OCI-LY3 (cell line): ENCODE results near the gene TIMM17A.

ENCODE experiments used
- H2AFZ ChIP-seq: fragments of 200-600, 300-600 bp; shearing (Covaris generic); 2 replicates; pipeline ENCODE4 v1.6.0; 2014; ENCODE audit warnings: antibody characterized with exemption, low read depth, low read length
- H3K27ac ChIP-seq: fragments of 200-600, 300-600 bp; sonication (generic); 2 replicates; pipeline ENCODE4 v1.5.1; 2014; ENCODE audit warnings: mild to moderate bottlenecking, low read length, moderate library complexity, mixed read lengths
- H3K27me3 ChIP-seq: fragments of 200-600, 300-600 bp; sonication (generic); 2 replicates; pipeline ENCODE4 v1.6.1; 2014; ENCODE audit warnings: low read depth, low read length, mixed read lengths
- H3K36me3 ChIP-seq: fragments of 200-600, 300-600 bp; sonication (generic); replicated peaks from 2 replicates; pipeline ENCODE3; 2014; ENCODE audit warnings: low read depth, low read length, mixed read lengths
- H3K4me1 ChIP-seq: fragments of 300-600, 200-600 bp; sonication (generic); 2 replicates; pipeline ENCODE4 v1.6.1; 2014; ENCODE audit warnings: low read length, mixed read lengths
- H3K4me2 ChIP-seq: fragments of 200-600, 300-600 bp; sonication (generic); 2 replicates; pipeline ENCODE4 v1.6.1; 2014; ENCODE audit warnings: low read length, mixed read lengths
- H3K4me3 ChIP-seq: fragments of 300-600, 200-600 bp; sonication (generic); 2 replicates; pipeline ENCODE4 v1.5.1; 2014; ENCODE audit warnings: antibody characterized with exemption, mild to moderate bottlenecking, low read length, moderate library complexity
- H3K79me2 ChIP-seq: fragments of 300-600, 200-600 bp; shearing (Covaris generic); 2 replicates; pipeline ENCODE4 v1.6.1; 2014; ENCODE audit warnings: mild to moderate bottlenecking, low read length, mixed read lengths
- H3K9ac ChIP-seq: fragments of 300-600, 200-600 bp; shearing (Covaris generic); 2 replicates; pipeline ENCODE4 v1.6.0; 2014; ENCODE audit warnings: mild to moderate bottlenecking, low read length, moderate library complexity
- H3K9me3 ChIP-seq: fragments of 200-600, 300-600 bp; shearing (Covaris generic); 2 replicates; pipeline ENCODE4 v1.6.1; 2014; ENCODE audit warnings: low read length, mixed read lengths; ENCODE audit not compliant: insufficient read depth
- H4K20me1 ChIP-seq: fragments of 200-600, 300-600 bp; sonication (generic); 2 replicates; pipeline ENCODE4 v1.6.1; 2016; ENCODE audit warnings: low read length, mixed read lengths; ENCODE audit not compliant: insufficient read depth
- CTCF ChIP-seq: fragments of 200-600, 300-600 bp; sonication (generic); IDR thresholded peaks from 2 replicates; pipeline ENCODE4 v1.5.1; 2014; ENCODE audit warnings: antibody characterized with exemption, low read length, low read depth
- EZH2phosphoT487 ChIP-seq: fragments of 200-600 bp; shearing (Covaris generic); IDR thresholded peaks from 2 replicates; pipeline ENCODE4 v1.6.1; 2018; ENCODE audit warnings: antibody characterized with exemption, mixed run types, low read depth

TIMM17A gene

GRCh38 chr1:201912832-201913231 is 42.5 kb upstream of the TIMM17A start:
- Histone ChIP-seq H3K27ac (no peak overlapping the region), H3K9me3 (no peaks in the 10 kb centered on the region), H3K9ac (no peak overlapping the region), H4K20me1 (no peaks in the 10 kb centered on the region), H3K4me3 (no peak overlapping the region), H3K27me3 (peaks cover 16% of the 10 kb centered on the region; the same call in 1 of the 2 replicates), H3K36me3 (no peaks in the 10 kb centered on the region), H3K4me1 (peaks cover 5% of the 10 kb centered on the region; the same call in 1 of the 2 replicates), H3K4me2 (no peak overlapping the region), H3K79me2 (no peaks in the 10 kb centered on the region), H2AFZ (no peak overlapping the region)
- TF ChIP-seq EZH2phosphoT487 (no peak), CTCF (no peak)

- Histone ChIP-seq H3K27me3 (peaks cover 11% of the 10 kb centered on the region; the same call in 1 of the 2 replicates), H4K20me1 (no peaks in the 10 kb centered on the region), H3K4me2 (no peak overlapping the region), H3K9me3 (no peaks in the 10 kb centered on the region), H3K79me2 (no peaks in the 10 kb centered on the region), H3K4me3 (no peak overlapping the region), H3K4me1 (peaks cover 5% of the 10 kb centered on the region; the same call in 1 of the 2 replicates), H3K9ac (no peak overlapping the region), H3K36me3 (no peaks in the 10 kb centered on the region), H3K27ac (no peak overlapping the region), H2AFZ (no peak overlapping the region)
- TF ChIP-seq CTCF (no peak), EZH2phosphoT487 (no peak)
Measured at GRCh38 chr1:201914456-201915235, 40.7 kb upstream of the TIMM17A start.

GRCh38 chr1:201916649-201917249 is 38.6 kb upstream of the TIMM17A start:
- H3K4me2 ChIP-seq, result peak overlapping the region; percentile 24

More at GRCh38 chr1:201916649-201917249, 38.6 kb upstream of the TIMM17A start:
- TF ChIP-seq EZH2phosphoT487 (no peak), CTCF (no peak)
- Histone ChIP-seq H3K9ac (no peak overlapping the region), H4K20me1 (no peaks in the 10 kb centered on the region), H3K79me2 (no peaks in the 10 kb centered on the region), H3K4me1 (peaks cover 5% of the 10 kb centered on the region; the same call in 1 of the 2 replicates), H3K9me3 (no peaks in the 10 kb centered on the region), H3K4me3 (no peak overlapping the region), H3K27ac (no peak overlapping the region), H3K27me3 (peaks cover 11% of the 10 kb centered on the region; the same call in 1 of the 2 replicates), H2AFZ (no peak overlapping the region), H3K36me3 (no peaks in the 10 kb centered on the region)
